Activated CD8-positive, alpha-beta T cell treated with anti-CD3 and anti-CD28 coated beads, Interleukin-2, amount 10 ng/mL, durations not matched to agents 7 days and 5 days (primary cell): ENCODE results near the gene OXSR1. TPM values are rescaled to one million over a fixed set of nuclear protein-coding genes. Genes with fewer than 3 reads are reported as not detected.
"Not testable (repeated sequence)": the region's sequence is repeated elsewhere in the genome, so short reads cannot be mapped to it uniquely, and the experiment has no call there.

Experiments used
- ATAC-seq: fragments of 150-1000 bp; cut with Tn5 transposase; one replicate; pipeline ENCODE4 v1.10.0; 2021; ENCODE audit warnings: moderate library complexity
- CTCF ChIA-PET: fragments of 350-600 bp; sonication (Branson Sonifier 250); formaldehyde crosslinking; loops from one replicate; lab custom pipeline; 2021; ENCODE audit warnings: antibody characterized with exemption; lab: Charles Lee
- POLR2A ChIA-PET: fragments of 350-600 bp; sonication (Branson Sonifier 250); formaldehyde crosslinking; loops from one replicate; lab custom pipeline; 2021; ENCODE audit warnings: antibody characterized with exemption; lab: Charles Lee
- DNase-seq: peaks from one replicate; pipeline ENCODE4 v3.0.0-alpha.2; 2020
- H3K27ac Mint-ChIP-seq: one replicate; pipeline ENCODE4 v1.8.0; 2021; ENCODE audit warnings: mild to moderate bottlenecking, mixed read lengths
- H3K27me3 Mint-ChIP-seq: one replicate; pipeline ENCODE4 v1.8.0; 2021; ENCODE audit warnings: low read depth, mixed read lengths
- H3K36me3 Mint-ChIP-seq: one replicate; pipeline ENCODE4 v1.8.0; 2021; ENCODE audit warnings: low read depth, mixed read lengths
- H3K4me1 Mint-ChIP-seq: one replicate; pipeline ENCODE4 v1.8.0; 2021; ENCODE audit warnings: low read depth, mixed read lengths
- H3K4me3 Mint-ChIP-seq: one replicate; pipeline ENCODE4 v1.8.0; 2021; ENCODE audit warnings: mild to moderate bottlenecking, mixed read lengths
- H3K9me3 Mint-ChIP-seq: one replicate; pipeline ENCODE4 v1.8.0; 2022; ENCODE audit warnings: mixed read lengths; ENCODE audit not compliant: insufficient read depth
- total RNA-seq, 2 experiments: library from RNA; stranded (reverse); gene quantifications; one replicate each; pipeline ENCODE4 v1.2.3, GENCODE V29; 2021

OXSR1 gene
- total RNA-seq, 2 experiments from 2014 or later, result 56.9 to 60.3 TPM

DNA sequence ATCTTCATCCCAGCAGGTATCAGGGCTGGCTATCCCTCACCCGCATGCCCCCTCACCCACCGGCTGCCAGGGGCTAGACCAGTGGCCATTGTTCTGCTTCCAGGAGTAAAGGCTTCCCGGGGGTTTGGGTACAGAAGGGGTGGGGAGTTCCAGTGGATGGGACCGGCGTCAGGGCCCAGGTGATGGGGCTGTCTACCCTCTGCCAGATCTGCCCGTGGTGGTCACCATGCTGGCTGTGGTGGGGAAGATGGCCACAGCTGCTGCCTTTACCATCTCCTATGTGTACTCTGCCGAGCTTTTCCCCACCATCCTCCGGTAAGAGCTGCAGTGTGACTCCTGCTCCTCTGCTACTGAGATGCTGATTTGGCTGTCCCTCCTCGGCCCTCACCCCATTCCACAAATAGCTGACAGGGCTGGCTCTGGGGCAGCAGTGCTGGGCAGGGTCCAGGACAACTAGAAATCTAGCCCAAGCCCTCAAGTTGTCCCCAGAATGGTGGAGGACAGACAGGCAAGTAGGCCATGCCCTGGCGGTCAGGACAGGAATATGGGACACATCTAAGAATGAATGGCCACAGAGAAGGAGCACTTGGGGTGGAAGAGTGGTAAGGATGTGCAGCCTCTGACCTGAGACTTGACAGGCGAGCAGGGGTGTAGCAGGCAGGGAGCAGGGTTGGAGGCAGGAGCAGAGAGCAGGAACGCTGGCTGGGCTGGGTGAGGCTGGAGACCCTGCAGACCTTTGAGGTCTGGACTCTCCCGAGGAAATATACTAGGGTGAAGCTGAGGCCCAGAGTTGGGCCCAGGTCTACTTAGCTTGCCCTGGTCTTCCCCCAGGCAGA lies 111.0 kb downstream of the OXSR1 start:
- ChIA-PET CTCF (no interaction called here), POLR2A (no interaction called here)
- no peaks in the 10 kb centered on the region for H3K4me1 Mint-ChIP-seq
- H3K4me3 Mint-ChIP-seq, result no peak overlapping the region
- ATAC-seq (no peak), DNase-seq (no peak)
- no peak overlapping the region for H3K27ac Mint-ChIP-seq
- no peaks in the 10 kb centered on the region for H3K27me3 Mint-ChIP-seq
- H3K9me3 Mint-ChIP-seq, result no peaks in the 10 kb centered on the region
- no peaks in the 10 kb centered on the region for H3K36me3 Mint-ChIP-seq

DNA sequence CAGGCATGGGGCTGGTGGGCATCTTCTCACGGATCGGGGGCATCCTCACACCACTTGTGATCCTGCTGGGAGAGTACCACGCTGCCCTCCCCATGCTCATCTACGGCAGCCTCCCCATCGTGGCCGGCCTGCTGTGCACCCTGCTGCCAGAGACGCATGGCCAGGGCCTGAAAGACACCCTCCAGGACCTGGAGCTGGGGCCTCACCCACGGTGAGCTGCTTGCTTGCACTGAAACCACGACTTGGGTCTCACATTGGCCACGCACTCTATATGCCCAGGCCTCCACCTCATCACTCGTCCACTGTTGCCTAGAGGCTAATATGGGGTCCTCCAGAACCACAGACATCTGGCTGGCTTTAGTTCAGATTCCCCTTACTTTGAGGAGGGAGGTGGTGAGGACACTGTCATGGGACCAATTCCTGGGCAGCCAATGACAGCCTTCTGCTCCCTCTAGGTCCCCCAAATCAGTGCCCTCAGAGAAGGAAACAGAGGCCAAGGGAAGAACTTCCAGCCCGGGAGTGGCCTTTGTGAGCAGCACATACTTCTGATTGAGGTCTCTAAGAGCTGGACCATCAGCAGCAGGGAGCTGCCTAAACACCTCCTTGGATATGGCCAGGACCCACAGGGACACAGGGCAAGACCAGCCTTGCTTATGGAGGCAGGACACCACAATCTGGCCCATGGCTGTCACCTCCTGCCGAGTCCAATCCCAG lies 111.7 kb downstream of the OXSR1 start:
- ChIA-PET CTCF (no interaction called here), POLR2A (no interaction called here)
- DNase-seq (no peak), ATAC-seq (no peak)
- Mint-ChIP-seq H3K4me3 (no peak overlapping the region), H3K27ac (no peak overlapping the region), H3K27me3 (no peaks in the 10 kb centered on the region), H3K36me3 (no peaks in the 10 kb centered on the region), H3K9me3 (no peaks in the 10 kb centered on the region), H3K4me1 (no peaks in the 10 kb centered on the region)

DNA sequence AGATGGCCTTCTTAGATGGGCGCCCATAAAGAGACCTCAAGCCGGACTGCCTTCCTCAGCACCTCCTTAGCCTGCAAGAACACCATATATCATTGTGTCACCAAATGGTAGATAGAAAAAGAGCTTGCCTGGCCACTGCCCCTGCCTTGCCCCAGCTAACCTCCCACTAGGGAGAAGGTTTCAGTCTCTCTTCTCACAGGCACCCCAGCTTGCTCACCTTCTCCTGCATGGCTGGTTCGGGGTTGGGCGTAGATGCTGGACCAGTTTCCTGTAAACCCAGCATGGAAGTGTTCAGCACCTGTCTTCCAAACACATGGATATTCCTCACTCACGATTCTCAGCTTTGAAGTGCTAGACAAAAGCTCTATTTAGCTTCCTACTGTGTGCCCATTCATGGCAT lies 113.5 kb downstream of the OXSR1 start:
- CTCF ChIA-PET, result interaction anchor here (1.9 kb wide), 1 partner anchor 10 kb away, joined by 5 read pairs; no protein-coding TSS in a partner anchor
- H3K27me3 Mint-ChIP-seq, result no peaks in the 10 kb centered on the region
- H3K36me3 Mint-ChIP-seq, result no peaks in the 10 kb centered on the region
- POLR2A ChIA-PET, result no interaction called here
- no peaks in the 10 kb centered on the region for H3K9me3 Mint-ChIP-seq
- ATAC-seq (no peak), DNase-seq (no peak)
- H3K4me3 Mint-ChIP-seq, result no peak overlapping the region
- no peaks in the 10 kb centered on the region for H3K4me1 Mint-ChIP-seq
- H3K27ac Mint-ChIP-seq, result no peak overlapping the region

DNA sequence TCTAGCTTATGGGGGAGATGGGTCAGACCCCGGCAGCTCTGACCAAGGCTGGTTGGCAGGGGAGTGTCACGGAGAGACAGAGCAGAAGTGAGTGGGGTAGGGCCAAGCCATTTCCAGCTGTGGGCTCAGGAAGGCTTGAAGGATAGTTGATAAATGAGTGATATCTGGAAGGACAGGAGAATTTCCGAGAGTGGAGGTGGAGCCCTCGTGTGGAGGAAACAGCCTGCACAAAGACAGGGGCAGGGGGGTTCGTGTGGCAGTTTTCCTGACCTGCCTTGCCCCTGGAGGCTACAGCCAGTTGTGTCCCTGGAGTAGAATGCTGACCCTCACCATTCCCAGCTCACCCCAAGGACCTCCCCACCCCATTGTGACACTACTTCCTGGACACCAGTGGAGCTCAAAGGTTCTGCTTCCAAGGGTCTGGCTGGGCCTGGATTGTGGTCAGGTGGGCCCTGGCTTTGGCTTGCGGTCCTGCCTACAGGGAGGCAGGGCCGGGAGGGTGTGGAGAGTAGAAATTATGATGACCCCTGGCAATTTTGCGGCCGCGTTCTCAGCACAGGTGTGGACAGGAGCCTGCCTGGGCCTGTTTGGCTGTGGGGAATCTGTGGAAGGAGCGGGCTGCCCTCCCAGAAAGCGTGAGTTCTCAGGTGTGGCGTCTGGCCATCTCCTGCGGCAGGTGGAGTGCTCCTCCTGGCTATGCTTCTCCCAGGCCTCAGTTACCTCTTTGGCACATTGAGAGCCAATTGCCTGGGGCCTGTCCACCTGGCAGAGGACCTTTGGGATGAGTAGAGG lies 116.8 kb downstream of the OXSR1 start, which contains the start of gene SLC22A14:
Gene SLC22A14 (plus strand): TSS at position 400 of the 792 bp plus-strand sequence. CDS start 23,733 bp downstream, outside the sequence.
- Mint-ChIP-seq H3K4me1 (no peaks in the 10 kb centered on the region), H3K27ac (no peak within 1 kb of the TSS), H3K36me3 (no peaks in the 10 kb centered on the region), H3K4me3 (no peak within 1 kb of the TSS), H3K27me3 (no peaks in the 10 kb centered on the region), H3K9me3 (no peaks in the 10 kb centered on the region)
- CTCF ChIA-PET, result no interaction called here
- POLR2A ChIA-PET, result no interaction called here
- ATAC-seq, result no peak
- DNase-seq, result no peak

DNA sequence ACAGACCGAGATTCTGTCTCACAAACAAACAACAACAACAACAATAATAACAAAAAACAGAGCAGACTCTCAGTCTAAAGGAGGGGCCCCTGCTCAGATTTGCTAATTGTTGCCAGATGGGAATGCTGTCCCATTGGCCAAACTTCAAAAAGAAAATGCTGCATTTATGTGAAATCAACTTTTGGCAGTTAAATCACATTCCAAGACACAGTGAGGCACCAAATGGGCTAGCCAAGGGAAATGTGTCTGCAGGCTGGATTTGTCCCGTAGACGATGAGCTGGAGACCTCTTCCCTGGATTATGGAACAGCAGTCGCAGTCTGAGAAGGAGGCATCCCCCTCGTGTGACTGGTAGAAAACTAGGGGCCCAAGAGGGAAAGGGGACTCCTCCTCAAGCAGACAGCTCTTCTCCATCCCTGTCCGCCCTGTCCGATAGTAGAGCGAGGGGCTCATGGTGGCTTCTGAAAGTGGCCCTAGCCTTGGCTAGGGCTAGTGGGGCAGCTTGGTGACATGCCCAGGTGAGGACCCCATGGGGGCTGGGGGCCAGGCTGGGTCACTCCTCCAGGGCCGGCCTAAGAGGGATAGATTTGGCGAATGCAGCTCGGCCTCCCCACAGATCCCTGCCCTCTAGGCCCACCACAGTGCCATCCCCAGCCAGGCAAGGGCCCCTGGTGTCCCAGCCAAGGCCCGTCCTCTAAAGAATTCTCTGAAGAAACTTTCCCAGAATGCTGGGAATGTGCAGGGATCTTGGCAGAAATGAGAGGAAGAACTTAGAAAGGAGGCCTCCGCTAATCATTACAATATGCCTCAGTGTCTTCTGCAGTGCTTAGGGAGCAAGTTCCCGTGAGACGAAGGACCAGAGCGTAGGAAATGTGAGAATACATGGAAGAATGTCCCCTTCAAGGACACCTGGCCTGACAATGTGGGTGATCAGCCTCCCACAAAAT lies 118.7 kb downstream of the OXSR1 start:
- H3K27ac Mint-ChIP-seq, result no peak overlapping the region
- H3K27me3 Mint-ChIP-seq, result peaks cover under 1% of the 10 kb centered on the region
- ChIA-PET CTCF (no interaction called here), POLR2A (no interaction called here)
- ATAC-seq, result no peak
- no peaks in the 10 kb centered on the region for H3K9me3 Mint-ChIP-seq
- no peaks in the 10 kb centered on the region for H3K4me1 Mint-ChIP-seq
- DNase-seq, result no peak
- no peaks in the 10 kb centered on the region for H3K36me3 Mint-ChIP-seq
- no peak overlapping the region for H3K4me3 Mint-ChIP-seq

DNA sequence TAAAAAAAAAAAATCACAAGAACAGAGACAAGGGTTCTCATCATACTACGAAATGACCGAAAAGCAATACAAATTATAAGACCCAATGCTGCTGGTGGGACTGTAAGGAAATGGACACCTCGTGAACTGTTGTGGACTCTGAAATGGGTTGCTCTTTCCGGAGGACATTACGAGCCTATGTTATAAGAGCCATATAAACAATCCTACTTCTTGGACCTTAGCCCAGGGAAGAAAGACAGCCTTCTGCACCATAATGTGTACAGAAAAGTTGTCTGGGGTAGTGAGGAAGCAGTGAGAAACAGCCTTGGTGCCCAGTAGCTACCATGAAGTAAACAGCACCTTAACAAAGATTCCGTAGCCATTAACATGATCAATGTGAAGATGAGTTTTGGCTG lies 119.4 kb downstream of the OXSR1 start:
- Mint-ChIP-seq H3K4me3 (no peak overlapping the region), H3K27me3 (peaks cover 2% of the 10 kb centered on the region), H3K9me3 (no peaks in the 10 kb centered on the region), H3K36me3 (no peaks in the 10 kb centered on the region), H3K4me1 (no peaks in the 10 kb centered on the region), H3K27ac (no peak overlapping the region)
- ATAC-seq, result no peak
- CTCF ChIA-PET, result no interaction called here
- POLR2A ChIA-PET, result no interaction called here
- no peak for DNase-seq

DNA sequence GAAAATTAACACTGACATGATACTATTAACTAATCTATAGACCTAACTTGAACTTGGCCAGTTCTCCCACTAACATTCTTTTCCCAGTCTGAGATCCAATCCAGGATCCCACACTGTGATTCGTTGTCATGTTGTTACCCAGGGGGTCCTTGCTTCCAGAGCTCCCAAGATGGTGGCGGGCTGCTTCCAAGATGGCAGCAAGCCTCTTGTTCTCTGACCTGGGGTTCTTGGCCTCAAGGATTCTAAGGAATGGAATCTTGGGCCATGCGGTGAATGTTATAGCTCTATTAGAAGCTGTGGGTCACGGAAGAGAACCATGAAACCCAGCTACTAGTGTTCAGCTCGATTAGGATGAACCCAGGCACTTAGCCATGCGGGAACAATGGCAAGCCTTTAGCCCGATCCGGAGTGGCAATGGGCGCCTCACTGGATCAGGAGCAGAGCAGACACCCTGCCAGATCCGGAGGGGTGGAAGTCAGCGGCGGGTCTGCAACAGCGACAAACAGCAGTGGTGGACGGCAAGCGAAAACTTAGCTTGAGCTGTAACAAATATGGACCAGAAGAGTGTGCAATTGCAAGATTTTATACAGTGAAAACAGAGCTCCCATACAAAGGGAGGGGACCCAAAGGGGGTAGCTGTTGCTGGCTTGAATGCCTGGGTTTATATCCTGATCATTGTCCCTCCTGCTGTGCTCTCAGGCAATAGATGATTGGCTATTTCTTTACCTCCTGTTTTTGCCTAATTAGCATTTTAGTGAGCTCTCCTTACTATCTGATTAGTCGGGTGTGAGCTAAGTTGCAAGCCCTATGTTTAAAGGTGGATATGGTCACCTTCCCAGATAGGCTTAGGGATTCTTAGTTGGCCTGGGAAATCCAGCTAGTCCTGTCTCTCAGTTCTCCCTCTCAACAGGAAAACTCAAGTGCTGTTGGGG lies 124.2 kb downstream of the OXSR1 start:
- not testable (repeated sequence) for ATAC-seq, H3K36me3 Mint-ChIP-seq, DNase-seq, H3K9me3 Mint-ChIP-seq, H3K4me1 Mint-ChIP-seq, H3K27ac Mint-ChIP-seq, H3K27me3 Mint-ChIP-seq, H3K4me3 Mint-ChIP-seq
- CTCF ChIA-PET, result interaction anchor here (1.2 kb wide), 1 partner anchor 9 kb away, joined by 5 read pairs; no protein-coding TSS in a partner anchor
- POLR2A ChIA-PET, result interaction anchor here (0.6 kb wide), 1 partner anchor 19 kb away, joined by 3 read pairs; no protein-coding TSS in a partner anchor

DNA sequence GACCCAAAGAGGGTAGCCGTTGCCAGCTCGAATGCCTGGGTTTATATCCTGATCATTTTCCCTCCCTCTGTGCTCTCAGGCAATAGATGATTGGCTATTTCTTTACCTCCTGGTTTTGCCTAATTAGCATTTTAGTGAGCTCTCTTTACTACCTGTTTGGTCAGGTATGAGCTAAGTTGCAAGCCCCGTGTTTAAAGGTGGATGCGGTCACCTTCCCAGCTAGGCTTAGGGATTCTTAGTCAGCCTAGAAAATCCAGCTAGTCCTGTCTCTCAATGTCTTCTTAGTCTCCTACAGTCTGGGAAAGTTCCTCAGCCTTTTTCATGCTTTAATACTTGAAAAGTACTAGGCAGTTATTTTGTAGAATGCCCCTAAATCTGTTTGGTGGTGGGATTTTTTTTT lies 131.7 kb downstream of the OXSR1 start:
- H3K9me3 Mint-ChIP-seq, DNase-seq, H3K4me3 Mint-ChIP-seq, H3K36me3 Mint-ChIP-seq, ATAC-seq, CTCF ChIA-PET, H3K27ac Mint-ChIP-seq, POLR2A ChIA-PET, H3K4me1 Mint-ChIP-seq: not testable (repeated sequence)
- H3K27me3 Mint-ChIP-seq, result peaks cover 19% of the 10 kb centered on the region

DNA sequence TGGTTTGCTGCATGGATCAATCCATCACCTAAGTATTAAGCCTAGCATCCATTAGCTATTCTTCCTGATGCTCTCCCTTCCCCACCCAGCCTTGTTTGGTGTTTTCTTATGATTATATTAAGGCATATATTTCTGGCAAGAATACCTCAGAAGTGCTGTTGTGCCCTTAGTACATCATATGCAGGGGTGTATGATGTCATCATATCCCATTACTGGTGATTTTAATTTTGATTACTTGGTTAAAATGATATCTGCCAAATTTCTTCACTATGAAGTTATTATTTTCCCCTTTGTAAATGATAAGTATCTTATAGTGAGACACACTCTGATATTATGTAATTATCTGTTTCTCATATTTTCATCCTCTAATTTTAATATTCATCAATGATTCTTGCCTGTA lies 132.2 kb downstream of the OXSR1 start:
- no peaks in the 10 kb centered on the region for H3K4me1 Mint-ChIP-seq
- H3K36me3 Mint-ChIP-seq, result no peaks in the 10 kb centered on the region
- no peak overlapping the region for H3K4me3 Mint-ChIP-seq
- H3K9me3 Mint-ChIP-seq, result no peaks in the 10 kb centered on the region
- DNase-seq (no peak), ATAC-seq (no peak)
- CTCF ChIA-PET, result interaction anchor here (1.1 to 2.1 kb wide), 5 partner anchors 8 to 703 kb away, joined by 3 to 5 read pairs (median 5); no protein-coding TSS in a partner anchor
- H3K27me3 Mint-ChIP-seq, result peaks cover 19% of the 10 kb centered on the region
- POLR2A ChIA-PET, result no interaction called here
- no peak overlapping the region for H3K27ac Mint-ChIP-seq
